GM12864 (cell line): Measurements from ENCODE around the gene GPR137.

Experiments used
- DNase-seq: peaks from one replicate; pipeline ENCODE4 v3.0.0-alpha.2; 2011; ENCODE audit warnings: low read depth
- H3K4me3 ChIP-seq: 2 replicates; pipeline ENCODE4 v1.5.1; 2011; ENCODE audit warnings: mild to moderate bottlenecking, low read depth, low read length, control low read depth
- CTCF ChIP-seq: IDR thresholded peaks from 2 replicates; pipeline ENCODE4 v1.5.1; 2011; ENCODE audit warnings: low read depth, mild to moderate bottlenecking, moderate library complexity, low read length, control low read depth, inconsistent platforms; ENCODE audit errors: missing control alignments

Gene GPR137

DNA sequence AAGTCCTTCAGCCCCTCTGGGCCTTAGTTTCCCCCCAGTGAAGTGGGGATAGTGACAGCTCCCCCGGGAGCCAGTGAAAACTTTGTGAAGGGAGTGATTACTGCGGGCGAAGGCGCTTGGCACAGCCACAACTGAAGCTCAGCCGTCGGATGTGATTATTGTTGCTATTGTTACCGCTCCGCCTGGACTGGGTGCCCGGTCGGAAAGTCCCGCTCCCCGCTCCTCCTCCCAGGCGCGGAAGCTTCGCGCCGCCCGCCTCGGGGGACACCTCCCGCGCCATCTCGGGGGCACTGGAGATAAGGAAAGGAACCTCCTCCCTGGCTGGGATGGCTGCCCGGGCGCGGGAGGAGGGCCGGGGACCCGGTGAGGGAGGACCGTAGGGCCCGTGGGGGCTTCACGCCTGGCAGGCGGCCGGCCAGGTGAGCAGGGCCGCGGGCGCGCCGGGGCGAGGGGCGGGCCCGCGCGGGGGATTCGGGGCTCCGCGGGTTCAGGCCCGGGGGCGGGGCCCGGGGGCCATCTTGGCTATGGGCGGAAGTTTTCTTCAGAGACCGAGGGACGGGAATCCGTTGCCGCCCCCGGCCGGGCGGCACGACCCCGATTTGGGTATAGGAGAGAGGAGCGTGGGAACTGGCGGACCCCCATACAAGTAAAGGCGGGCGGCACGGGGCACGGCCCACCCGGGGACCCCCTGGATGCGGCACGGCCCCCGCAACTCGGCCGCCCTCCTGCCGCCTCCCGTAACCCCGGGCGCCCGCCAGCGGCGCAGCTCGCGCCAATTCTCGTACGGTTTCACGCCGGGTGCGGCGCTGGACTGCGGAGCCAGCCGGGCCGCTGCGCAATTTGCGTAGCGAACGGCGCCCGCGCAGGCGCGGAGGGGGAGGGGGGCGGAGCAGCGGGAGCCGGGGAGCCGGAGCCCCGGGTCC is at the start of gene GPR137:
Gene GPR137, plus strand, starts transcription at position 887 of the 923 bp plus-strand sequence. CDS start 677 bp downstream, outside the sequence.
- TF ChIP-seq CTCF: no peak
- no peak for DNase-seq
- H3K4me3 ChIP-seq: peak within 1 kb of the TSS; percentile 71

DNA sequence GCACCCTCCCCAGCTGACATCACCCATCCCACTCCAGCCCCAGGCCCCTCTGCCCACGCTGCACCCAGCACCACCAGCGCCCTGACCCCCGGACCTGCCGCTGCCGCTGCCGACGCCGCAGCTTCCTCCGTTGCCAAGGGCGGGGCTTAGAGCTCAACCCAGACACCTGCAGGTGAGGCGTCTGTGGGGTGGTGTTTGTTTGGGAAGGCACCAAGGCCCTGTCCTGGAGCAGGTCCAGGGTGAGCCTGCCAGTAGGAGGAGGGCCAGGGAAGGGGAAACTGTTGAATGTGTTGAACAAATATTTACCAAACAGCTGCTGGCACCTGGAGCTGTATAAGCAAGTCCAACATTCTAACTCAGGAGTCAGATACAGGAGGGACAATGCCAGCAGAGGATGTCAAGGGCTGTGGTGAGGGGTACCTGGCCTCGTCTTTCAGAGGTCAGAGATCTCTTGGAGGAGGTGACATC is 48.1 kb upstream of the GPR137 start:
- no peak overlapping the region for H3K4me3 ChIP-seq
- TF ChIP-seq CTCF: no peak
- DNase-seq: no peak

- DNase-seq: no peak
- no peak overlapping the region for H3K4me3 ChIP-seq
- no peak for TF ChIP-seq CTCF
Measured at GRCh38 chr11:64238076-64238475, 47.6 kb upstream of the GPR137 start.

GRCh38 chr11:64238999-64239398 is 46.6 kb upstream of the GPR137 start:
- DNase-seq: no peak
- no peak overlapping the region for H3K4me3 ChIP-seq
- no peak for TF ChIP-seq CTCF

- DNase-seq: peak; percentile 77
- H3K4me3 ChIP-seq: peak overlapping the region; percentile 94
- TF ChIP-seq CTCF: no peak
Measured at GRCh38 chr11:64239662-64240434, 45.8 kb upstream of the GPR137 start.

DNA sequence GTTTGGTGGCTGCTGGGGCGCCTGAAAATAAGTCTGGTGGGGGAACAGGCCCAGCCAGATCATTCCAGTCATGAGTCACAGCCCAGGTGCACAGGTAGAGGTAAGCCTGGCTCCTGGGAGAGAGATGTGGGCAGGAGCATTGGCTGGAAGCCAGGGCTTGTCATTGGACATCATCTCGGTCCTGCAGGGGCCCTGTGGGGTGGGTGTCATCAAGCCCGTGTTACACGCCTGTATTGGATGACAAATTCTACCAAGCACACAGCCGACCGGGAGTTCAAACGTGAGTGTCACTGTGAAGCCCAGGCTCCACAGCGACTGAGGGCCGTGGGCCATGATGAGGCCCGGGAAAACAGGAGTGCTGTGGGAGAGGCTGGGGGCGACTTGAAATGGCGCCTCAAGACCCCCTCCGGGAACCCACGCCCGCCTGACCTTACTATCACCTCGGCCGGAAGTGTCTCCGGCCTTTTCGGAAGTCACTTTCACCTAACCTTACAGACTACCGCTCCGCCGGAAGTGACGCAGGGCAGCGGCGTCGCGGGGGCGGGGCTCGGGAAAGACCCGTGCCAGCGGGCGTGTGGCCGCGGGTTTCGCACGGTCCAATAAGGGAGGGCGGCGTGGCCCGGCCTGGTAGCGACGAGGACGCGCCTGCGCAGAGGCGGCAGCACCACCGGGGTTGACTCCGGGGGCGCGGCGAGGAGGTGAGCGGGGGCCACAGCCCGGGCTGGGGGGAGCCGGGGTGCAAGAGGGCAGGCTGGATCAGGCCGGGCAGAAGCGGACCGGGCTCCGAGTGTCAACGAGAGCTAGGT is 45.0 kb upstream of the GPR137 start, which contains the start of gene FKBP2:
Gene FKBP2, plus strand, starts transcription at position 661 of the 806 bp plus-strand sequence. CDS start 1,293 bp downstream, outside the sequence.
- peak within 1 kb of the TSS; percentile 94 for H3K4me3 ChIP-seq
- no peak for TF ChIP-seq CTCF
- peak; percentile 87 for DNase-seq
